Measurements from ENCODE around the gene TACC3. TPM values are rescaled to one million over a fixed set of nuclear protein-coding genes. Genes with fewer than 3 reads are reported as not detected.

The TACC3 gene
- total and polyA plus RNA-seq, 9 donors = 8.9 to 37.9 (median 30.7) TPM

- no peaks in the 10 kb centered on the region for H3K9me3 ChIP-seq (replicated peaks; ENCODE audit: control insufficient read depth, low read depth, low read length)
- H3K4me1 ChIP-seq (ENCODE audit: control insufficient read depth, insufficient read depth, low read length) = peaks cover 34% of the 10 kb centered on the region
- H3K27ac ChIP-seq (ENCODE audit: low read length) = no peak overlapping the region
- H3K4me3 ChIP-seq (ENCODE audit: low read length) = no peak overlapping the region
- no peaks in the 10 kb centered on the region for H3K36me3 ChIP-seq (ENCODE audit: control insufficient read depth, insufficient read depth, low read length)
- DNase-seq = no peak
- WGBS (ENCODE audit: insufficient coverage) = 51% methylated on average over 17 of the region's 17 CpGs
- H3K27me3 ChIP-seq (ENCODE audit: control insufficient read depth, insufficient read depth, low read length) = peaks cover 3% of the 10 kb centered on the region
Observed at GRCh38 chr4:1757836-1758235, 36.5 kb downstream of the TACC3 start.

DNA sequence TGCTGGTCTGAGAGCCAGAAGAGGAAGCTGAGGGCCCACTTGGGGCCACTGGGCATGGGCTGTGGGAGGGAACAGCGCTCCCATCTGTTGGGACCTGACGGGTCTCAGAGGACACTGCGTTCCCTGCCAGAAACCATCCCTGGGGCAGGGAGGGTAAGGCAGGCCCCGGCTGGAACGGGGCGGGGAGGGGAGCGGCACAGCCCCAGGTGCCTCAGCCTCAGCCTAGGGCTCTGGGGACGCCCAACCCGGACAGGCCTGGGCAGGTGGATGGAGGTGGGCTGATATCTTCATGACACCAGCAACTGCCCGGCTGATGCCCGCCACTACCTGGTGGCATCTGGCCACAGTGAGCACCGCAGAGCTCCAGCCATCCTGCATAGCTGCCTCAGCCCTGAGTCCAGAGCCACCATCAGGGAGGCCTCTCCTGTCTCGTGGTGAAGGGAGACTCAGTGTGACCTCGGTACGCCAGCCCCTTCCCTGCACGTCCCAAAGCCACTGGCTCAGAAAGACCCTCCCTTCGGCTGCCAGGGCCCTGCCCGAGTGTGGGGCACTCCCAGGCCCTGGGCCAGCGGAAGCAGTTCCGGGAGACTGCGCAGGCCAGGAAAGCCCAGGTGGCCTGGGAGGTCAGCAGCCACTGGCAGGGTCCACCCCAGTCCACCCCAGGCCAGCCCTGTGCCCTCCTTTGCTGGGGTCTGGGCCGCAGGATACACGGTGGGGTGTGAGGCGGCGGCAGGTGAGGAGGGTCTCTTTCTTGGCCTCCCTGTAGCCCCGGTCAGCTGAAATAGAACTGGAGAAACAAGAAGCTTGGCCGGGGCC, 37.2 kb downstream of the TACC3 start:
- no peak for DNase-seq
- Histone ChIP-seq H3K36me3 (ENCODE audit: control insufficient read depth, insufficient read depth, low read length) (no peaks in the 10 kb centered on the region), H3K27ac (ENCODE audit: low read length) (no peak overlapping the region), H3K4me1 (ENCODE audit: control insufficient read depth, insufficient read depth, low read length) (peaks cover 32% of the 10 kb centered on the region), H3K27me3 (ENCODE audit: control insufficient read depth, insufficient read depth, low read length) (peaks cover 6% of the 10 kb centered on the region), H3K9me3 (replicated peaks; ENCODE audit: control insufficient read depth, low read depth, low read length) (no peaks in the 10 kb centered on the region), H3K4me3 (ENCODE audit: low read length) (no peak overlapping the region)
- WGBS (ENCODE audit: insufficient coverage) = 76% methylated on average over 21 of the region's 27 CpGs

- Histone ChIP-seq H3K4me3 (ENCODE audit: low read length) (no peak overlapping the region), H3K36me3 (ENCODE audit: control insufficient read depth, insufficient read depth, low read length) (no peaks in the 10 kb centered on the region), H3K27me3 (ENCODE audit: control insufficient read depth, insufficient read depth, low read length) (peaks cover 8% of the 10 kb centered on the region), H3K27ac (ENCODE audit: low read length) (no peak overlapping the region), H3K9me3 (replicated peaks; ENCODE audit: control insufficient read depth, low read depth, low read length) (no peaks in the 10 kb centered on the region), H3K4me1 (ENCODE audit: control insufficient read depth, insufficient read depth, low read length) (peaks cover 29% of the 10 kb centered on the region)
- 52% methylated on average over 16 of the region's 19 CpGs for WGBS (ENCODE audit: insufficient coverage)
- no peak for DNase-seq
Observed at GRCh38 chr4:1759170-1759817, 38.0 kb downstream of the TACC3 start.

DNA sequence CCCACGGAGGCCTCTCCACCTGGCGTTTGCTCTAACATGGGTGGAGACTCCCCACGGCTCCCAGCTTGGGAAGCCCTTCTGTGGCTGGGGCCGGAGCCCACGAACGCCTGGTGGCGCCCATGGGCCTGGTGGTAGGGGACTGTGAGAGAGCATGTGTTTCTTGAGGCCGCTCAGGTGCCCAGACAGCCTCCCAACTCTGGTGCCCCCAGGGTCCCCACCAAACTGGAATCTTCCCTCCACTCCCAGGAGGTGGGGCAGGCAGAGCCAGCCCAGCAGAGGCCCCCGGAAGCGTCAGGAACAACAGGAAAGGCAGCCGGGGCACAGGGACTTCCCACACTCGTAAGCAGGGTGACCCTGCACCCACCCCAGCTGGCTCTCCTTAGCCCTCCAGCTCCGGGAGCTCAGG, 38.5 kb downstream of the TACC3 start:
- WGBS (ENCODE audit: insufficient coverage) = 44% methylated on average over 7 of the region's 13 CpGs
- Histone ChIP-seq H3K9me3 (replicated peaks; ENCODE audit: control insufficient read depth, low read depth, low read length) (no peaks in the 10 kb centered on the region), H3K4me1 (ENCODE audit: control insufficient read depth, insufficient read depth, low read length) (peaks cover 25% of the 10 kb centered on the region), H3K36me3 (ENCODE audit: control insufficient read depth, insufficient read depth, low read length) (no peaks in the 10 kb centered on the region), H3K4me3 (ENCODE audit: low read length) (no peak overlapping the region), H3K27ac (ENCODE audit: low read length) (no peak overlapping the region), H3K27me3 (ENCODE audit: control insufficient read depth, insufficient read depth, low read length) (peaks cover 10% of the 10 kb centered on the region)
- DNase-seq = no peak

- H3K36me3 ChIP-seq (ENCODE audit: control insufficient read depth, insufficient read depth, low read length) = no peaks in the 10 kb centered on the region
- no peaks in the 10 kb centered on the region for H3K9me3 ChIP-seq (replicated peaks; ENCODE audit: control insufficient read depth, low read depth, low read length)
- H3K4me1 ChIP-seq (ENCODE audit: control insufficient read depth, insufficient read depth, low read length) = peaks cover 24% of the 10 kb centered on the region
- H3K27me3 ChIP-seq (ENCODE audit: control insufficient read depth, insufficient read depth, low read length) = peaks cover 16% of the 10 kb centered on the region
- 20% methylated on average over 17 of the region's 25 CpGs for WGBS (ENCODE audit: insufficient coverage)
- H3K4me3 ChIP-seq (ENCODE audit: low read length) = no peak overlapping the region
- H3K27ac ChIP-seq (ENCODE audit: low read length) = no peak overlapping the region
- no peak for DNase-seq
Observed at GRCh38 chr4:1760521-1761071, 39.3 kb downstream of the TACC3 start.

- H3K27ac ChIP-seq (ENCODE audit: low read length) = no peak overlapping the region
- peaks cover 18% of the 10 kb centered on the region for H3K27me3 ChIP-seq (ENCODE audit: control insufficient read depth, insufficient read depth, low read length)
- WGBS (ENCODE audit: insufficient coverage) = 63% methylated on average over 8 of the region's 32 CpGs
- H3K4me1 ChIP-seq (ENCODE audit: control insufficient read depth, insufficient read depth, low read length) = peaks cover 24% of the 10 kb centered on the region
- no peaks in the 10 kb centered on the region for H3K9me3 ChIP-seq (replicated peaks; ENCODE audit: control insufficient read depth, low read depth, low read length)
- DNase-seq = no peak
- no peaks in the 10 kb centered on the region for H3K36me3 ChIP-seq (ENCODE audit: control insufficient read depth, insufficient read depth, low read length)
- H3K4me3 ChIP-seq (ENCODE audit: low read length) = no peak overlapping the region
Observed at GRCh38 chr4:1761130-1761689, 39.9 kb downstream of the TACC3 start.

GRCh38 chr4:1762264-1763010, 41.1 kb downstream of the TACC3 start:
- Histone ChIP-seq H3K4me1 (ENCODE audit: control insufficient read depth, insufficient read depth, low read length) (peaks cover 30% of the 10 kb centered on the region), H3K27ac (ENCODE audit: low read length) (no peak overlapping the region), H3K27me3 (ENCODE audit: control insufficient read depth, insufficient read depth, low read length) (peaks cover 23% of the 10 kb centered on the region), H3K9me3 (replicated peaks; ENCODE audit: control insufficient read depth, low read depth, low read length) (no peaks in the 10 kb centered on the region), H3K36me3 (ENCODE audit: control insufficient read depth, insufficient read depth, low read length) (no peaks in the 10 kb centered on the region), H3K4me3 (ENCODE audit: low read length) (no peak overlapping the region)
- 82% methylated on average over 17 of the region's 20 CpGs for WGBS (ENCODE audit: insufficient coverage)
- no peak for DNase-seq

- WGBS (ENCODE audit: insufficient coverage) = 28% methylated on average over 26 of the region's 31 CpGs
- no peak overlapping the region for H3K27ac ChIP-seq (ENCODE audit: low read length)
- peaks cover 27% of the 10 kb centered on the region for H3K27me3 ChIP-seq (ENCODE audit: control insufficient read depth, insufficient read depth, low read length)
- no peak for DNase-seq
- H3K36me3 ChIP-seq (ENCODE audit: control insufficient read depth, insufficient read depth, low read length) = no peaks in the 10 kb centered on the region
- H3K9me3 ChIP-seq (replicated peaks; ENCODE audit: control insufficient read depth, low read depth, low read length) = no peaks in the 10 kb centered on the region
- H3K4me3 ChIP-seq (ENCODE audit: low read length) = no peak overlapping the region
- H3K4me1 ChIP-seq (ENCODE audit: control insufficient read depth, insufficient read depth, low read length) = peaks cover 34% of the 10 kb centered on the region
Observed at GRCh38 chr4:1763070-1763549, 41.8 kb downstream of the TACC3 start.

- peaks cover 32% of the 10 kb centered on the region for H3K27me3 ChIP-seq (ENCODE audit: control insufficient read depth, insufficient read depth, low read length)
- peak; percentile 74 for DNase-seq
- 2% methylated on average over 31 of the region's 36 CpGs for WGBS (ENCODE audit: insufficient coverage)
Observed at GRCh38 chr4:1763550-1764080, 42.3 kb downstream of the TACC3 start.

More at GRCh38 chr4:1763550-1764080, 42.3 kb downstream of the TACC3 start:
- Histone ChIP-seq H3K4me1 (ENCODE audit: control insufficient read depth, insufficient read depth, low read length) (peaks cover 38% of the 10 kb centered on the region), H3K27ac (ENCODE audit: low read length) (no peak overlapping the region), H3K36me3 (ENCODE audit: control insufficient read depth, insufficient read depth, low read length) (no peaks in the 10 kb centered on the region), H3K4me3 (ENCODE audit: low read length) (no peak overlapping the region), H3K9me3 (replicated peaks; ENCODE audit: control insufficient read depth, low read depth, low read length) (no peaks in the 10 kb centered on the region)

All from muscle of leg (tissue), 11 donors.